GM19240 (cell line): ENCODE results near the gene MROH8.
"Not testable (repeated sequence)": the region's sequence is repeated elsewhere in the genome, so short reads cannot be mapped to it uniquely, and the experiment has no call there.

Experiments used
- DNase-seq: peaks from one replicate; pipeline ENCODE4 v3.0.0; 2011; ENCODE audit warnings: low spot score; ENCODE audit not compliant: insufficient read length

Gene MROH8

DNA sequence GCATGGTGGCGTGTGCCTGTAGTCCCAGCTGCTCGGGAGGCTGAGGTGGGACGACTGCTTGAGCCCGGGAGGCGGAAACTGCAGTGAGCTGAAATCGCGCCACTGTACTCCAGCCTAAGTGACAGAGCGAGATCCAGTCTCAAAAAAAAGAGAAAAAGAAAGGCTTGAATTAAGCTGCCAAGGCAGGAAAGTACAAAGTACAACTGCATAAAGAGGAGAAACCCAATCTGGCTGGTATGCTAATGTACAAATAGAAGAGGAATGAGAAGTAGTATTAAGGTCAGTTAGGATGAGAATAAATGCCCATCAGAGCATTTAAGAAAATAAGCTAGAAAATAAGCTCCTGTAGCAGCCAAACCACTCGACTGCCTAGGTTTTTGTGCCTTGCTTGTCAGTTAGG is 23.4 kb downstream of the MROH8 start:
- no peak for DNase-seq

DNA sequence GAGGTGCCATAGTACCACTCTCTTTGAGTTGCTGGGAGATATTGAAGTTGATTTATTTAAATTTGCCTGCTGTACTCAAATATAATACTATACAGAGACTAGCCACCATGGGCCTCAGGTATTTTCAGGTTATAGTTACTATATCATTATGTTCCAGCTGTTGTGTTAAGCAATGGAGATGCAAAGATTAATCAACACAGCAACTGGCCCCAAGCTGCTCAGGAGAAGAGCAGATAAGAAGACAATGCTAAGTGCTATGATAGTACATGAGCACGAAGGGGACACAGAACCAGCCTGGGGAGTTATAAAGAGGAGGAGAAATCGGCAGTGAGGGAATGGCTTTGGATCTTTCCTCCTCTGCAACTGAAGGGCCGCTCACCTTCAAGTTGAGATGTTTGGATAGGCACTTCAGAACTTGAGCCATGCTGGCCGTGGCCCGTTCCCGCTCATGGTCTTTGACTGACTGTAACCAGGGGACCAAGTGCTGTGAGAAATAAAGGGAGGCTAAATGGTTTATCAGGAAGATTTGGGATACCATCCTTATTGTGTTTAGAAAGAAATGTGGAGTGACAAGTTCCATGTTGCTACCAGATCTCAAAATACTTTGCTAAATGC is 24.6 kb downstream of the MROH8 start:
- DNase-seq, result no peak

DNA sequence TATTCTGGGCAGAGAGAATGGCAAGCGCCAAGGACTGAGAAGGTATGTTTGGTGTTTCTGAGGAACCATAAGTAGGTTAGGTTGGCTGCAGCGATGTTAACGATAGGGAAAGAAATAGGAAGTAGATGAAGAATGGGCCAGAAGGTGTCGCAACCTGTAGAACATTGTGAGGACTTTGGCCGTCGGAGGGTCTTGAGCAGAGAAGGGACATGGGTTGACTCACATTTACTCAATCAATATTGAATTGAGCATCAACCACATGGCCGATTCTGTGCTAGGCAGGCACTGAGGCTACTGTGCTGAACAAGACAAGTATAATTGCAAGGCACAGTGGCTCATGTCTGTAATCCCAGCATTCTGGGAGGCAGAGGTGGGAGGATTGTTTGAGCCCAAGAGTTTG is 27.1 kb downstream of the MROH8 start:
- no peak for DNase-seq

DNA sequence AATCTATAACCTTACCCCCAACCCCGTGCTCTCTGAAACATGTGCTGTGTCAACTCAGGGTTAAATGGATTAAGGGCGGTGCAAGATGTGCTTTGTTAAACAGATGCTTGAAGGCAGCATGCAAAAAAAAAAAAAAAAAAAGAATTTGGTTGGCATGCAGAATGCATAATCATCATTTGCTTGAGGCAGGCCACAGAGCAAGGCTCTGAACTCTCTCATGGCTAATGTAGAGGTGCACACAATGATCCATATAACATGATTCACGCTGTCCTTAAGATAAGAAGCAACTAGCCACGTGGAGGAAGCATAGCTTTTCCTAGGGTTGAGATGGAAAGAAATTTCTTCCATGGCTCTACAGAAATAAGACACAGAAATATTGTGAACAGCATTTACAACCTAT is 27.8 kb downstream of the MROH8 start:
- DNase-seq, result no peak

DNA sequence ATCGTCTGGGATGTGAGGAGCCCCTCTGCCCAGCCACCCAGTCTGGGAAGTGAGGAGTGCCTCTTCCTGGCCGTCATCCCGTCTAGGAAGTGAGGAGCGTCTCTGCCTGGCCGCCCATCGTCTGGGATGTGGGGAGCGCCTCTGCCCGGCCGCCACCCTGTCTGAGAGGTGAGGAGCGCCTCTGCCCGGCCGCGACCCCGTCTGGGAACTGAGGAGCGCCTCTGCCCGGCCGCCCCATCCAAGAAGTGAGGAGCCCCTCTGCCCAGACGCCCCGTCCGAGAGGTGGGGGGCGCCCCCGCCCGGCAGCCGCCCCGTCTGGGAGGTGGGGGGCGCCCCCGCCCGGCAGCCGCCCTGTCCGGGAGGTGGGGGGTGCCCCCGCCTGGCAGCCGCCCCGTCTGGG is 28.5 kb downstream of the MROH8 start:
- not testable (repeated sequence) for DNase-seq

DNA sequence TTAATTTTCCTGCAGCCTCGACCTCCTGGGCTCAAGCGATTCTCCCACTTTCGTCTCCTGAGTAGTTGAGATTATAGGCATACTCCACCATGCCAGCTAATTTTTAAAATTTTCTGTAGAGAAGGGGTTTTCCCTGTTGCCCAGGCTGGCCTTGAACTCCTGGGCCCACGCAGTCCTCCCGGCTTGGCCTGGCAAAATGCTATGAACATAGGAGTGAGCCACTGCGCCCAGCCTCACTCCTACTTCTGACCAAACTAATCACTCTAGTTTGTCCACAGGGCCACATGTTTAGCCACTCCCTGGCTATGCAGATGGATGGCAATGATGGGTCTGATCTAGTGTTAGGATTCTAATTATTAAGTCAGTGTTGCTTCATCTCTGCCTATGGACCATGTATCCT is 32.1 kb downstream of the MROH8 start:
- DNase-seq, result no peak

DNA sequence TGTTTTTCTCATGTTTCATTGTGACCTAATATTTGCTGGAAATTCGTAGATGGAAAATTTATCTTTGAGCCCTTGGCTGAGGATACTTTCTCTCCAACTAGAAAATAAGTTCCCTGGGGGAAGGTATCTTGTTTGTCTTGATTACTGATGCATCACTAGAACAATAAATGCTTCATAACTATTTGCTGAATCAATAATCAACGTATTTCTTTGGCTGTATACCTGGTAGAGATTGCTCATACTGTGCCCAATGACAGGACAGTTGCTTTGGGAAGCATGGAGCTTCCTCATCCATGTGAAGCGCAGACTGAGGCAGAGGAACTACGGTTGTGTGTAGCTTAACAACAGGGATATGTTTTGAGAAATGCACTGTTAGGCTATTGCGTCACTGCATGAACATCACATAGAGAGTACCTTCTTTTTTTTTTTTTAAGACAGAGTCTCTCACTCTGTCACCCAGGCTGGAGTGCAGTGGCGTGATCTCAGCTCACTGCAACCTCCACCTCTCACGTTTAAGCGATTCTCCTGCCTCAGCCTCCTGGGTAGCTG is 34.4 kb downstream of the MROH8 start:
- DNase-seq, result no peak

DNA sequence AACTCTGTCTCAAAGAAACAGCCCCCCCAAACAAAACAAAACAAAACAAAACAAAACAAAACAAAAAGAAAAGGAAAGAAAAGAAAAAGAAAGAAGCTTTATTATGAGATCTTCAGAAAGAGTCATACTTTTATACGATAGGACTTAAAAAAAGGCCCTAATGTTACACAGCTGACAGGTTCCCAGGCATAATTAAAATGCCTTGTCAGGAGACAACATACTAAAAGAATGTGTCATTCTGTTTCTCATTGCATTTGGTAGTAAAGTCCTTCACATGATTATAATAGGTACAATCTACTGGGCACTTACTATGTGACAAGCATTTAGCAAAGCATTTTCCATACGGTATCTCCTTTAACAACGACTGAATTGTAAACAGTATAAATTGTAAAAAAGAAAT is 36.6 kb downstream of the MROH8 start:
- DNase-seq, result no peak

DNA sequence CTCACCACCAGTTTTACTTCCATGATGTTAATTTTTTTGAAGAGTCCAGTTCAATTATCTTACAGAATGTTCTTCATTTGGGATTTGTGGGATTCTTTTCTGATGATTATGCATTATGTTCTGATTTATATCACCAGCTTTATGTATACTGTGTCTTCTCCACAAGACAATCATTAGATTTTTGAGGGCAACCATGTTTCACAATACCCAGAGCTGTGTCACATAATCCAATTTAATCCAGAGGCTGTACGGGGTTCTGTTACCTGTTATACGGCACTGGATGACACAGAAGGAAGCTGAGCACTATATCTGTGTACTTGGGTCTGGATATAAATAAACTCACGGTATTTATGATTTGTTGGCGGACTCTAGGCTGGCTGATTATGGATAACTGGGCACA is 41.8 kb downstream of the MROH8 start:
- DNase-seq, result no peak

DNA sequence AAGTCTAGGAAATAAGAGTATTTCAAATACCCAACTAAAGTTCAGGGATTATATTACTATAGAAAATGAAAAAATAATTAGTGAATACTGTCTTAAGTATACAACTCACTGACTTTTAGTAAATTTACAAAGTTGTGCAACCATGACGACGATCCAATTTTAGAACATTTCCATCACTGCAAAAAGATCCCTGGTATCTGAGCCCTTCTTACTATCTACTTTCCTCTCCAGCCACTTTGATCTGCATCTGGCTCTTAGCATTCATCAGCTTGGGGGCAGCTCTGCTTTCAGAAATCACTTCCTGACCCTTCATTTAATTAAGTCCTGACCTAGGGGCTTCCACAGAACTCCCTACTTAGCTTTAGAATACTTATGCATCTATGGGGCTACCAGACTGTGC is 45.4 kb downstream of the MROH8 start:
- DNase-seq, result no peak

DNA sequence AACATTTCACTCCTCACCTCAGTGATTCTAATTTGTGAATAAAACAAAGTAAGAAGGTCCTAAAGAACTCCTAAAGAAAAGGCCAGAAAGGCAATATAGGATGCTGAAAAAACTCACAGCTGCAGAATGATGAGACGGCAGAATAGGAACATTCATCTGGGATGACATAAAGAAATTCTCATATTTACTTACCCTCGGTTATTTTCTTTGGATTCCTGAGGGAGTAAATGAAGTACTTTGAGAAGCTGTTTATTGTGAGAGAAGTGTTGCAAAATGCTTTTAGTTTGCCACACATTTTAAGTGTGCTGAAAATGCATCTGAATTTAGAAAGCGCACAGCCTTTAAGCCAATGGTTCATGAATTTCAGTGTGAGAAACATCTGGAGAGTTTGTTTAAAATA is 47.9 kb downstream of the MROH8 start:
- no peak for DNase-seq

DNA sequence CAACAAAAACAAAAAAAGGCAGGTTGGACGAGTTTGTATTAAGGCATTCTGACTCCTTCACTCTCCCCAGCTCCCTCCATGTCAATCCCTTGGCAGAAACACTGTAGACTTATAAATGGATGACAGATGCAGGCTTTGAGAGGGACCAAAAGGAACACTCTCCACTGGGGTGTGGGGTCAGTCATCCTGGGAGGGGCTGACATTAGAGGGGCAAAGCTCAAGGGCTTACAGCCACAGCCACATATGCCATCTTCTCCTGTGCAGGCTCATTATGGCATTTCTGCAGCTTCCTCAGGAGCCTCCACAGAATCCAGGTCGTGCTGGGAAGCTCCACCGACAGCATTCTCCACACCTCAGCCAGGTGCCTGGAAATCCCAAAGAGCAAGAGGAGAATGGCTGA is 50.5 kb downstream of the MROH8 start:
- DNase-seq, result no peak

DNA sequence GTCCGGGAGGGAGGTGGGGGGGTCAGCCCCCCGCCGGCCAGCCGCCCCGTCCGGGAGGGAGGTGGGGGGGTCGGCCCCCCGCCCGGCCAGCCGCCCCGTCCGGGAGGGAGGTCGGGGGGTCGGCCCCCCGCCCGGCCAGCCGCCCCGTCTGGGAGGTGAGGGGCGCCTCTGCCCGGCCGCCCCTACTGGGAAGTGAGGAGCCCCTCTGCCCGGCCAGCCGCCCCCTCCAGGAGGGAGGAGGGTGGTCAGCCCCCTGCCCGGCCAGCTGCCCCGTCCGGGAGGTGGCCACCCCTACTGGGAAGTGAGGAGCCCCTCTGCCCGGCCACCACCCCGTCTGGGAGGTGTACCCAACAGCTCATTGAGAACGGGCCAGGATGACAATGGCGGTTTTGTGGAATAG is 53.1 kb downstream of the MROH8 start:
- DNase-seq, result not testable (repeated sequence)

DNA sequence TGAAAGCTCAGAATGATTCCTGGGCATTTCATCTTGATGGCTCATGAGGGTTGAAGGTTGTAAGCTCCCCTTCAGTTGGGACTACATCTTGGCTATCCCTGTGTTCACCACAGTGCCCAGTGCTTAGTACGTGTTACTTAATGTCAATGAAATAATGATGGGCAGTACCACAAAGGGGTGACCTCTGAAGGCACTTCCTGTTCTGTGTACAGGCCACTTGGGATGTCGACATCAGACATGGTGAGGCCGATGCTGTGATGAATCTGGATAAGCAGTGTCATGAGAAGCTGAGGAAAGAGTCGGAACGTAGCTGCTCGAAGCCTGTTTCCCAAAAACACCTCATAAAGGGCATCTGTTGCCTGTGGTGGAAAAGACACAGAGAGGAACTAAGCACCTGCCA is 55.9 kb downstream of the MROH8 start:
- DNase-seq, result no peak

DNA sequence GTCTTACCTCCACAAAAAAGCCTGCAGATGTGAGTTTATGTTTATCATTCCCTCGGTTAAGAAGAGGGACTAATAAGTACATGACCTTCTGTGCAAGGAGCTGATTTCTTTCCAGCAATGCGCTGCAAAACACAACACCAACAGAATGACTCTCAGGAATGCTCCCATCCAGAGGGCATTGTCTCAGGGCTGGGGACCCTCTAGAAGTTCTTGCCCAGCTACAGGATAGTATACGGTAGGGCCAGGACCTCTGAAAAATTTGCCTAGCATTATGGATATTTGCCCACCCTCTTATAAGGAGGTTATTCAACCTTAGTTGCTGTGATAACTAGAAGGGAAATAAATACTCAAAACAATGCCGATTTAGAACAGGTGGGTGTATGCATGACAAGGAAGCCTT is 58.9 kb downstream of the MROH8 start:
- no peak for DNase-seq

DNA sequence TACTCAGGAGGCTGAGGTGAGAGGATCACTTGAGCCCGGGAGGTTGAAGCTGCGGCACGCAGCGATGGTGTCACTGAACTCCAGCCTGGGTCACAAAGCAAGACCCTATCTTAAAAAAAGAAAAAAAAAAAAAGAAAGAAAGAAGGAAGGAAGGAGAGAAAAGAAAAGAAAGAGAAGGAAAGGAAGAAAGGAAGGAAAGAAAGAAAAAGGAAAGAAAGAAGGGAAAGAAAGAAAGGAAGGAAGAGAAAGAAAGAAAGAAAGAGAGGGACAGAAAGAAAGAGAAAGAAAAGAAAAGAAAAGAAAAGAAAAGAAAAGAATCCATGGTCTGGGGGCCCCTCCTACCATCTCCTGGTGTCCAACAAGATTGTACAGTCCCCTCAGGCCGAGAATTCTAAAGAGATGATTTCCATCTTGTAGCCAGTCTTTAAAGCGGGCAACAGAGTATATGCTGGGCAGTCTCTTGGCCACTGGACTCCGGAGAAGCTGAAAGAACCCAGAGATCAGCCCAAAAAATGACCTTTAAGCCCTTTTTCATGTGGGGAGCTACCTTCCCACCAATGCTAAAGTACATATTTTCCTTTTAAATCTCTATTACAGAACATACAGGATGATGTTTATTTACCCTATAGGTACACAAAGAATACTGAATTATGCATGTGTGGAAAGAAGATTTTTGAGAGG is 59.9 kb downstream of the MROH8 start:
- no peak for DNase-seq

DNA sequence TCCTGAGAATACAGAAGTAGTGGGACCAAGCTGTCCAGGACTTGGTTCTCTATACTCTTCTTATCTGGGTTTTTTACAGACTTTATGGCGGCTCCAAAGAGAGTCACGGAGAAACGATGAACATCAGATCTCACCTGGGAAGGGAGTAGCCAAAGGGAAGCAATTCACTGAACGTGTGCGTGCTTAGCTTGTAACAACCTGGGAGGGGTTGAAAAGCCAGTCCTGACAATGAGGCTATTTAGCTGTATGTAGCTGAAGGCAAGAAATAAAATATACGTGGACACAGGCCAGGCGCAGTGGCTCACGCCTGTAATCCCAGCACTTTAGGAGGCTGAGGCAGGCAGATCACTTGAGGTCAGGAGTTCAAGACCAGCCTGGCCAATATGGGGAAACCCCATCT is 65.3 kb downstream of the MROH8 start:
- no peak for DNase-seq

DNA sequence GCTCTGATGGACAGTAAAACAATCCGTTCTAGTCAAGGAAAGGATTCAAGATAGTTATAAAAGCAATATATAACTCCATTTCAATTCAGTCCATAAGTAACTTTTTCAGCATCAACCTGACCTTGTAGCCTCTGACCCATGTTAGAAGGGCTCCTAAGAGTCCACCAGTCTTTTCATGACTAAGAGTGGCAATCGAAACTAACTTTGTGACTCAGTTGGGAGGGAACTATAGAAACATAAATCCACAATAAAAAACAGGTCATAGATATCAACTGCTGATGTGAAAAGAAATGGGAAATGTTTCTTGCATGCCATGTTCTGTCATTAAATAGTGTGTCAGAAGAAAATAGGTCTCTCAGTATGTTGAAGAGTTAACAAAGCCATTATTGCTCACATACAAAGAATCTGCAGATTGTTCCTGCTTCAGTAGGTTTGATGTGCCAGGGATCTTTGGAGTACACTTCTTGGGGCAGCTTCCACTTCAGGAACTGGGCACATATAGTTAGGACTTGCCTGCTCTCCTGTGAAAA is 67.4 kb downstream of the MROH8 start:
- DNase-seq, result no peak

DNA sequence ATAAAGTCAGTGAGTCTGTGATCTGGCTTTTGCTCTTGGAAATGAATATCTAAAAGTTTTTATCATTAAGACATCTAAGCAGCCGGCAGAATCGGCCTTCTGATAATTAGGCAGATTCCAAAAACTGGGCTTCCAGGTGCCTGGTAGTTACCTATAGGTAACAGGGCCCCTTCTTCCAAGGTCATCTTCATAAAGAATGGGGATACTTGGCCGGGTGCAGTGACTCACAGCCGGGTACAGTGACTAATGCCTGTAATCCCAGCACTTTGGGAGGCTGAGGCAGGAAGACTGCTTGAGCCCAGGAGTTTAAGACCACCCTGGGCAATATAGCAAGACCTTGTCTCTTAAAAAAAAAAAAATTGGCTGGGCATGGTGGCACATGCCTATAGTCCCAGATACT is 70.7 kb downstream of the MROH8 start:
- no peak for DNase-seq

DNA sequence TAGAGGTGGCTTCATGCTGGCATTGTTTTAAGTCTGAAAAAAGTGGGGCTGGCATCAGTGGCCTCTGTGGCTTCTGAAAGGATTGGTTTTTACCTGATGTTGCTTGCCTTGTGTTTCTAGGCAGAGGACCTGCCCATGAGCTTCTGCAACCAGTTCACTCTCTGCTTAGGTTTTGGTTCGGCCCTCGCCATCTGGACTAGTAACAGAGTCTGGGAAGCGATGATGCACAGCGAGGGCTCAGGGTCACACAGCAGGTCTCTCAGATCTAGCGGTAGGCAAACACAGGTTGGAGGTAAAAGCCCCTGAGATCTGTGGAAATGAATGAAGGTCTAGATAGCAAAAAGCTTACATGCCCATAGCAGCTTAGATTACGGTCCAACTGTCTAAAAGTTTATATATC is 76.8 kb downstream of the MROH8 start:
- DNase-seq, result no peak

DNA sequence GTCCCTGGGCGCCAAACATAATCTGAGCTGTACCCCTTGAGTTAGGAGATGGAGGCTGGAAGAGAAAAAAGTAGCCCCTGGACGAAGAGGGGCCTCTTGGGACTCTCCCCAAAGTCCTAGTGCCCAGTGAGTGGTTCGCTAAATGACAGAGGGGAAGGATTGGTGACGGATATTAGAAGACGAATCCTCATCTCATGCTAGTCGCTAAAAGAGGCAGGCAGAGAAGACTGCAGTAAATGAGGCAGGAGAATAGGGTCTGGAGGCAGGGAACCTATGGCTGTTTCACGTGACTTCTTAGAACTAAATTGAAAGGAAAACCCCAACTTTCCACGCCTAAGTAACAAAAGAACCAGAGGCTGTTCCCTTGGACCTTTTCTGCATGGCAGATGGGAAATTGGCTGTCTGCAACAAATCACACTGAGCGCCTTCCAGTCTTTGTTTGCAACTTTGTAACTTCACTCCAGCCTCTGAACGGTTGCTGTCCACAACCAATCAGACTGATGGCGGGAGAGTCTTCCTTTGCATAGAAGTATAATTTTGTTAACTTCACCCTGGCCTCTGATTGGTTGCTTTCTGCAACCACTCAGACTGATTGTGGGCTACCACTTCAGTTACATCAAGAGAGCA is 82.8 kb downstream of the MROH8 start:
- DNase-seq, result no peak

DNA sequence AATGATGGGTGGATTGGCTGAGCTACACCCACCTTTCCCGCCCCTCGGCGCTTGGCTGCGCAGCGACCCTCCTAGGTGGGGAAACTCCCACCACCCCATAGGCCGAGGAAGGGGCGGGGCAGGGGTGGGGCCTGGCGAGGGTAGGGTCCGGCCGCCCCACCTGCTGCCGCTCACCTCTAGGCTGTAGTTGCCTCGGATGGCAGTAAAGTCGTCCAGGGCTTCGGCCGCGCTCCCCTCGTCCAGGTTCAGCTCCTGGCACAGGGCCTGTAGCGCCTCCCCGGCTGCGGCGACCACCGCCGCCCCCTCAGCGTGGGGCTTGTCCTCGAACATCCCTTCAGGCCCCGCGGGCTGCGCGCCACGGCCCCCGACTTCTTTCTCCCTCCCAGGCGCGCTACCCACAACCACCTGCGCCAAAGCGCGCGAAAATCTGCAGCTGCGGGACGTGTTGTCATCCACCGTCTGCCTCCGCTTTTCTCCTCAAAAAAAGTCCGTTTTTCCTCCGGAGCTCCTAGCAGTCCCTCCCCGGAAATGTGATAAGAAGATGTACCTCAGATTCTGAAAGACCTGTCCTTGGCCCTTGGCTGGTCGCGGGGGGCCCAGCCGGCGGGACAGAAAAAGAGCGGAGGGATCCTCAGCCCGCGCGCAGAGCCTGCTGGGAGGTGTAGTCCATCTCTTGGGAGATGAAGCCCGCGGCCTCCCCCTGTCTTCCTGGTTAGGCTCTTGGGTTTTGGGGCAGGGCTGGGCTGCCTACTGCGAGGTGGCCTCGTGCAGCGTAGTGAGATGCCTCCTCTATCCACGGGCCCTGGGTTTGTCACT is 83.5 kb downstream of the MROH8 start, which contains the start of gene RBL1:
TSS of gene RBL1 (minus strand) at position 399 of the 816 bp plus-strand sequence. CDS start at position 330, 69 bp downstream.
- peak; percentile 62 for DNase-seq
